Keratinocyte (primary cell): ENCODE results near the gene KCNV2. TPM values are rescaled to one million over a fixed set of nuclear protein-coding genes. Genes with fewer than 3 reads are reported as not detected.
"Not testable (repeated sequence)": the region's sequence is repeated elsewhere in the genome, so short reads cannot be mapped to it uniquely, and the experiment has no call there.

Source experiments
- DNase-seq: peaks from one replicate; pipeline ENCODE4 v3.0.0-alpha.2; 2011; ENCODE audit warnings: low read depth, missing footprints, low spot score
- FAIRE-seq: peaks from 2 replicates; lab custom pipeline; 2011; peaks lifted over from hg19 to GRCh38; lab: Jason Lieb, UNC
- H2AFZ ChIP-seq: 2 replicates; pipeline ENCODE4 v1.6.0; 2012; ENCODE audit warnings: low read length, control low read depth, inconsistent platforms; ENCODE audit not compliant: control insufficient read depth
- H3K27ac ChIP-seq: 2 replicates; pipeline ENCODE4 v1.5.1; 2011; ENCODE audit warnings: low read length; ENCODE audit not compliant: control insufficient read depth, insufficient read depth
- H3K27me3 ChIP-seq: 3 replicates; pipeline ENCODE4 v1.6.0; 2011; ENCODE audit warnings: low read length; ENCODE audit not compliant: control insufficient read depth, insufficient read depth; ENCODE audit errors: extremely low read depth
- H3K36me3 ChIP-seq, 2 experiments: 2 replicates in 1 of 2; 3 replicates in 1 of 2; pipeline ENCODE4 v1.5.1; 2011; ENCODE audit warnings: low read length in 2 of 2, mild to moderate bottlenecking in 1 of 2; ENCODE audit not compliant: control insufficient read depth in 2 of 2, insufficient read depth in 2 of 2; ENCODE audit errors: extremely low read depth in 1 of 2
- H3K4me1 ChIP-seq: 3 replicates; pipeline ENCODE4 v1.5.1; 2011; ENCODE audit warnings: low read length; ENCODE audit not compliant: control insufficient read depth, insufficient read depth; ENCODE audit errors: extremely low read depth
- H3K4me2 ChIP-seq: 3 replicates; pipeline ENCODE4 v1.6.0; 2011; ENCODE audit warnings: low read depth, low read length; ENCODE audit not compliant: control insufficient read depth, insufficient read depth; ENCODE audit errors: extremely low read depth
- H3K4me3 ChIP-seq, 3 experiments: fragments of 200-600 bp in 1 of 3; sonication (generic) in 1 of 3; 2 replicates in 2 of 3; 3 replicates in 1 of 3; pipeline ENCODE4 v1.5.1; 2011 to 2016; ENCODE audit warnings: low read length in 3 of 3, mild to moderate bottlenecking in 3 of 3, control low read depth in 2 of 3, inconsistent platforms in 1 of 3, low read depth in 1 of 3, mixed read lengths in 1 of 3, mixed run types in 1 of 3, moderate library complexity in 1 of 3; ENCODE audit not compliant: control insufficient read depth in 2 of 3, insufficient read depth in 2 of 3; ENCODE audit errors: extremely low read depth in 1 of 3
- H3K79me2 ChIP-seq: 2 replicates; pipeline ENCODE4 v1.6.0; 2012; ENCODE audit warnings: low read length; ENCODE audit not compliant: control insufficient read depth, insufficient read depth
- H3K9ac ChIP-seq: 3 replicates; pipeline ENCODE4 v1.6.0; 2011; ENCODE audit warnings: low read length; ENCODE audit not compliant: control insufficient read depth, insufficient read depth; ENCODE audit errors: extremely low read depth
- H3K9me1 ChIP-seq: 3 replicates; pipeline ENCODE4 v1.6.0; 2011; ENCODE audit warnings: low read length; ENCODE audit not compliant: control insufficient read depth, insufficient read depth; ENCODE audit errors: extremely low read depth
- H3K9me3 ChIP-seq: 2 replicates; pipeline ENCODE4 v1.5.1; 2012; ENCODE audit warnings: low read depth, low read length; ENCODE audit not compliant: control insufficient read depth
- H4K20me1 ChIP-seq: 3 replicates; pipeline ENCODE4 v1.6.0; 2011; ENCODE audit warnings: low read length; ENCODE audit not compliant: control insufficient read depth, insufficient read depth; ENCODE audit errors: extremely low read depth
- EZH2 ChIP-seq: IDR thresholded peaks from one replicate; pipeline ENCODE4 v1.6.1; 2012; ENCODE audit warnings: inconsistent platforms, mild to moderate bottlenecking, low read length, moderate library complexity
- dilution Hi-C: fragments of 300-500 bp; cut with MboI; formaldehyde crosslinking; loops from one replicate; pipeline ENCODE4 v1.7.0; 2020; ENCODE audit warnings: low sequenced_read_pairs; ENCODE audit not compliant: extremely low pct_ligation_motif_present
- polyA plus RNA-seq, 5 experiments: library from polyadenylated mRNA; depleted of rRNA in 3 of 5; stranded (reverse) in 3 of 5; stranded (forward) in 1 of 5; unstranded in 1 of 5; fragments of >200 nt; gene quantifications; 1 replicate in 1 of 5; 2 replicates in 3 of 5; 3 replicates in 1 of 5; pipeline versions ENCODE4 v1.2.1 to v1.2.3, GENCODE V29; 2011 to 2012; ENCODE audit warnings: missing spikeins in 2 of 5, low read depth in 1 of 5, low replicate concordance in 1 of 5
- TF ChIP-seq, protein P1 (sequence below), 3 experiments: IDR thresholded peaks in 1 of 3; conservative IDR thresholded peaks in 1 of 3; optimal IDR thresholded peaks in 1 of 3; 2 replicates in 2 of 3; 3 replicates in 1 of 3; pipeline versions ENCODE3 to v1.5.1; 2011; ENCODE audit warnings: low read length in 3 of 3, mild to moderate bottlenecking in 3 of 3, moderate library complexity in 2 of 3, control low read depth in 1 of 3, inconsistent platforms in 1 of 3; ENCODE audit not compliant: insufficient read depth in 2 of 3; ENCODE audit errors: extremely low read depth in 1 of 3

Gene KCNV2
- polyA plus RNA-seq, 1 donor (not counting 4 experiments of a cell fraction or from before 2014, with no cell fraction given), result not detected

- no peak for DNase-seq
These were observed 12.8 kb upstream of the KCNV2 start for GRCh38 chr9:2704504-2704903.

DNA sequence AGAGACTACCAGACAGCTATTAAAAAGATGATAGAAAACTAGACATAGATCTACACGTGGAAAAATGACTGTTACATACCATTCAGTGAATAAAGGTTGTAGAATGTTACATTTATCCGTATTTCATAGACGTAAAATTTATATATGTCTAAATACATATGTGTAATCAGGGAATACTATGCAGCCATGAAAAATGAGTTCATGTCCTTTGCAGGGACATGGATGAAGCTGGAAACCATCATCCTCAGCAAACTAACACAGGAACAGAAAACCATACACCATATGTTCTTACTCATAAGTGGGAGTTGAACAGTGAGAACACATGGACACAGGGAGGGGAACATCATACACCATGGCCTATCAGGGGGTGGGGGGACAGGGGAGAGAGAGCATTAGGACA is 10.1 kb upstream of the KCNV2 start:
- H2AFZ ChIP-seq, H3K9me1 ChIP-seq, H3K4me3 ChIP-seq, dilution Hi-C loops, H3K27me3 ChIP-seq, H3K9ac ChIP-seq, H3K27ac ChIP-seq, H3K9me3 ChIP-seq, H3K79me2 ChIP-seq, H3K36me3 ChIP-seq, H3K4me2 ChIP-seq, H3K4me1 ChIP-seq, DNase-seq, FAIRE-seq, H4K20me1 ChIP-seq: not testable (repeated sequence)

More at GRCh38 chr9:2704504-2704903, 12.8 kb upstream of the KCNV2 start:
- H3K9me3 ChIP-seq, result no peaks in the 10 kb centered on the region
- no peaks in the 10 kb centered on the region for H4K20me1 ChIP-seq
- H3K9me1 ChIP-seq, result no peaks in the 10 kb centered on the region
- dilution Hi-C loops, result no loop called here
- no peak overlapping the region for H3K27ac ChIP-seq
- H3K79me2 ChIP-seq, result no peaks in the 10 kb centered on the region
- no peak overlapping the region for H3K4me2 ChIP-seq
- no peak overlapping the region for H3K9ac ChIP-seq
- H2AFZ ChIP-seq, result no peak overlapping the region
- no peak for FAIRE-seq
- TF ChIP-seq EZH2, result no peak
- TF ChIP-seq, protein P1, sequence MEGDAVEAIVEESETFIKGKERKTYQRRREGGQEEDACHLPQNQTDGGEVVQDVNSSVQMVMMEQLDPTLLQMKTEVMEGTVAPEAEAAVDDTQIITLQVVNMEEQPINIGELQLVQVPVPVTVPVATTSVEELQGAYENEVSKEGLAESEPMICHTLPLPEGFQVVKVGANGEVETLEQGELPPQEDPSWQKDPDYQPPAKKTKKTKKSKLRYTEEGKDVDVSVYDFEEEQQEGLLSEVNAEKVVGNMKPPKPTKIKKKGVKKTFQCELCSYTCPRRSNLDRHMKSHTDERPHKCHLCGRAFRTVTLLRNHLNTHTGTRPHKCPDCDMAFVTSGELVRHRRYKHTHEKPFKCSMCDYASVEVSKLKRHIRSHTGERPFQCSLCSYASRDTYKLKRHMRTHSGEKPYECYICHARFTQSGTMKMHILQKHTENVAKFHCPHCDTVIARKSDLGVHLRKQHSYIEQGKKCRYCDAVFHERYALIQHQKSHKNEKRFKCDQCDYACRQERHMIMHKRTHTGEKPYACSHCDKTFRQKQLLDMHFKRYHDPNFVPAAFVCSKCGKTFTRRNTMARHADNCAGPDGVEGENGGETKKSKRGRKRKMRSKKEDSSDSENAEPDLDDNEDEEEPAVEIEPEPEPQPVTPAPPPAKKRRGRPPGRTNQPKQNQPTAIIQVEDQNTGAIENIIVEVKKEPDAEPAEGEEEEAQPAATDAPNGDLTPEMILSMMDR (optimal IDR thresholded peaks at IDR 0.05 in 1 of 3, IDR thresholded peaks at IDR 0.05 in 1 of 3, conservative IDR thresholded peaks at IDR 0.05 in 1 of 3; ENCODE audit: extremely low read depth in 1 of 3, insufficient read depth in 2 of 3, low read length in 3 of 3), result no peak
- H3K4me1 ChIP-seq, result no peaks in the 10 kb centered on the region
- H3K27me3 ChIP-seq, result no peaks in the 10 kb centered on the region
- no peak overlapping the region for H3K4me3 ChIP-seq
- no peaks in the 10 kb centered on the region for H3K36me3 ChIP-seq

GRCh38 chr9:2709645-2710101 is 7.6 kb upstream of the KCNV2 start:
- H2AFZ ChIP-seq, result no peak overlapping the region
- H3K4me1 ChIP-seq, result no peaks in the 10 kb centered on the region
- no peaks in the 10 kb centered on the region for H3K9me3 ChIP-seq
- no peak for FAIRE-seq
- no peak overlapping the region for H3K27ac ChIP-seq
- no peaks in the 10 kb centered on the region for H3K79me2 ChIP-seq
- H3K4me3 ChIP-seq, result no peak overlapping the region
- H4K20me1 ChIP-seq, result no peaks in the 10 kb centered on the region
- no peak for TF ChIP-seq EZH2
- TF ChIP-seq, protein P1 (optimal IDR thresholded peaks at IDR 0.05 in 1 of 3, IDR thresholded peaks at IDR 0.05 in 1 of 3, conservative IDR thresholded peaks at IDR 0.05 in 1 of 3; ENCODE audit: extremely low read depth in 1 of 3, insufficient read depth in 2 of 3, low read length in 3 of 3), result no peak
- H3K9me1 ChIP-seq, result no peaks in the 10 kb centered on the region
- H3K9ac ChIP-seq, result no peak overlapping the region
- H3K36me3 ChIP-seq, result no peaks in the 10 kb centered on the region
- DNase-seq, result no peak
- dilution Hi-C loops, result no loop called here
- no peak overlapping the region for H3K4me2 ChIP-seq
- H3K27me3 ChIP-seq, result no peaks in the 10 kb centered on the region
